ENCODE measurements around the gene PLD4. TPM values are rescaled to one million over a fixed set of nuclear protein-coding genes. Genes with fewer than 3 reads are reported as not detected.
A peak's percentile ranks its signal among the peaks of the same experiment; 100 is the strongest.

PLD4 gene
- total and polyA plus RNA-seq, 2 of the 8 experiments (the other 6 are each of a cell fraction or from before 2014, with no cell fraction given) = 0.05 TPM; not detected in 1

GRCh38 chr14:104931304-104931770 lies 6.7 kb downstream of the PLD4 start:
- Histone ChIP-seq H3K4me3 (ENCODE audit: extremely low read depth in 1 of 4, insufficient read depth in 2 of 4, low read depth in 3 of 4, low read length in 4 of 4) (no peak overlapping the region), H2BK5ac (ENCODE audit: low read depth, low read length) (no peak overlapping the region), H4K8ac (ENCODE audit: extremely low read depth, insufficient read depth, low read length) (no peak overlapping the region; the same call in 1 of the 2 replicates), H3K14ac (ENCODE audit: insufficient read length) (no peak overlapping the region), H4K20me1 (replicated peaks in 1 of 2; ENCODE audit: control insufficient read depth in 1 of 2, insufficient read depth in 2 of 2, low read length in 2 of 2) (peaks cover 0 to 2% of the 10 kb centered on the region in 2 experiments), H2BK12ac (ENCODE audit: low read depth, low read length) (no peak overlapping the region), H3K27ac (ENCODE audit: low read depth, low read length) (no peak overlapping the region), H2BK15ac (ENCODE audit: low read length) (peak overlapping the region; percentile 61), H3K4me1 (replicated peaks in 1 of 4; ENCODE audit: control insufficient read depth in 3 of 4, insufficient read depth in 4 of 4, low read length in 3 of 4) (peaks cover 0 to 14% (median 8%) of the 10 kb centered on the region in 4 experiments; a peak in 5 of 7 replicates), H2BK20ac (ENCODE audit: low read length) (no peak overlapping the region), H2AFZ (ENCODE audit: low read length) (no peak overlapping the region), H3K56ac (replicated peaks; ENCODE audit: insufficient read length, low read depth, low read length) (no peak overlapping the region), H2BK120ac (replicated peaks; ENCODE audit: low read depth, low read length) (no peak overlapping the region), H3K9me3 (ENCODE audit: insufficient read depth in 2 of 2, low read depth in 1 of 2, low read length in 1 of 2) (no peaks in the 10 kb centered on the region), H4K91ac (replicated peaks; ENCODE audit: insufficient read length, low read length) (no peak overlapping the region), H3K4me2 (ENCODE audit: insufficient read depth in 1 of 2, low read depth in 2 of 2, low read length in 2 of 2) (peak overlapping the region; percentile 78 to 80; a peak in 3 of 4 replicates), H4K5ac (ENCODE audit: insufficient read length, low read depth, low read length) (no peak overlapping the region), H2AK5ac (ENCODE audit: low read depth, low read length) (no peak overlapping the region), H3K36me3 (ENCODE audit: control insufficient read depth in 2 of 4, insufficient read depth in 4 of 4, low read length in 3 of 4) (peaks cover 0 to 4% (median 0%) of the 10 kb centered on the region in 4 experiments; a peak in 1 of 8 replicates), H3K4ac (replicated peaks; ENCODE audit: insufficient read length, low read depth, low read length) (no peak overlapping the region), H3K23ac (ENCODE audit: insufficient read length) (no peak overlapping the region), H3K9ac (replicated peaks in 1 of 4; ENCODE audit: extremely low read depth in 1 of 4, low read depth in 3 of 4, low read length in 3 of 4) (no peak overlapping the region), H3K79me1 (ENCODE audit: low read depth, low read length) (no peaks in the 10 kb centered on the region), H3K23me2 (ENCODE audit: low read depth, low read length) (peaks cover 12% of the 10 kb centered on the region; the same call in 1 of the 2 replicates), H3K79me2 (ENCODE audit: control insufficient read depth in 1 of 2, insufficient read depth in 2 of 2, low read length in 2 of 2) (no peaks in the 10 kb centered on the region), H3K27me3 (replicated peaks in 1 of 4; ENCODE audit: control insufficient read depth in 3 of 4, extremely low read depth in 1 of 4, insufficient read depth in 3 of 4, low read length in 3 of 4) (peaks cover 27 to 63% (median 48%) of the 10 kb centered on the region in 4 experiments), H3K18ac (ENCODE audit: extremely low read depth, low read length) (no peak overlapping the region)
- no peak for FAIRE-seq
- CTCF ChIA-PET (ENCODE audit: partially characterized antibody) = interaction anchor here (0.6 to 1.4 kb wide), 5 partner anchors 9 to 292 kb away, joined by 3 to 4 read pairs (median 3); no protein-coding TSS in a partner anchor
- TF ChIP-seq CTBP2 (IDR thresholded peaks at IDR 0.05; ENCODE audit: borderline replicate concordance, insufficient read depth, insufficient read length, low read length) (no peak), CBX8 (IDR thresholded peaks at IDR 0.05; ENCODE audit: borderline replicate concordance, low read depth, low read length) (no peak)
- POLR2A ChIA-PET (ENCODE audit: partially characterized antibody) = no interaction called here
- WGBS, 2 experiments (ENCODE audit: extremely low coverage in 1 of 2, insufficient coverage in 1 of 2, insufficient read length in 1 of 2, insufficient replicate concordance in 2 of 2, low coverage in 1 of 2, low lambda C conversion rate in 2 of 2, missing lambda C conversion rate in 1 of 2) = 64% methylated on average over 7 of the region's 9 CpGs; no CpG with 5 or more reads in 1 of the 2 experiments
- DNase-seq (ENCODE audit: low read depth in 1 of 2, low spot score in 2 of 2) = no peak

Data from H1 (cell line).